IMR-90 (cell line): ENCODE data around the gene ADAP1. TPM values are rescaled to one million over a fixed set of nuclear protein-coding genes. Genes with fewer than 3 reads are reported as not detected.

Experiments used
- ATAC-seq: fragments of 200-7000 bp; cut with Tn5 transposase; 2 replicates; pipeline ENCODE4 v1.9.1; 2020; ENCODE audit warnings: low read depth, mild to moderate bottlenecking, moderate library complexity
- BruUV-seq: library from RNA; stranded (reverse); fragments of 400-500 nt; replicated peaks from 2 replicates; lab custom pipeline; 2021; lab: Mats Ljungman, UMichigan
- CTCF ChIA-PET: fragments of 300-600 bp; formaldehyde crosslinking; extraction: SDS; loops from one replicate; lab custom pipeline; 2021; ENCODE audit warnings: antibody characterized with exemption; lab: Yijun Ruan, JAX
- POLR2A ChIA-PET: fragments of 300-600 bp; sonication (Branson Sonifier 250); formaldehyde crosslinking; loops from one replicate; lab custom pipeline; 2022; ENCODE audit warnings: antibody characterized with exemption; ENCODE audit not compliant: unreplicated experiment; lab: Charles Lee
- DNase-seq: peaks from one replicate; pipeline ENCODE4 v3.0.0; 2013
- H2AFZ ChIP-seq: replicated peaks from 2 replicates; pipeline ENCODE3; 2013; ENCODE audit warnings: low read length, mild to moderate bottlenecking; ENCODE audit not compliant: poor library complexity
- H2AK5ac ChIP-seq: 2 replicates; pipeline ENCODE4 v1.6.1; 2013; ENCODE audit warnings: low read depth, low read length, inconsistent platforms
- H2AK9ac ChIP-seq: replicated peaks from 2 replicates; pipeline ENCODE3; 2013; ENCODE audit warnings: mild to moderate bottlenecking, low read depth, low read length, moderate library complexity; ENCODE audit not compliant: poor library complexity
- H2BK120ac ChIP-seq: 2 replicates; pipeline ENCODE4 v1.6.1; 2013; ENCODE audit warnings: low read depth, low read length, inconsistent platforms
- H2BK15ac ChIP-seq: 3 replicates; pipeline ENCODE4 v1.6.1; 2013; ENCODE audit warnings: low read depth, low read length, inconsistent platforms
- H2BK20ac ChIP-seq: 2 replicates; pipeline ENCODE4 v1.6.1; 2013; ENCODE audit warnings: low read depth, mild to moderate bottlenecking, inconsistent platforms, low read length, moderate library complexity
- H2BK5ac ChIP-seq: 2 replicates; pipeline ENCODE4 v1.6.1; 2013; ENCODE audit warnings: mild to moderate bottlenecking, low read depth, low read length, inconsistent platforms; ENCODE audit not compliant: poor library complexity, severe bottlenecking
- H3K14ac ChIP-seq: replicated peaks from 2 replicates; pipeline ENCODE4 v1.6.1; 2013; ENCODE audit warnings: low read depth, low read length, inconsistent platforms
- H3K18ac ChIP-seq: 2 replicates; pipeline ENCODE4 v1.6.1; 2013; ENCODE audit warnings: low read depth, low read length, control low read depth
- H3K23ac ChIP-seq: 2 replicates; pipeline ENCODE4 v1.6.1; 2013; ENCODE audit warnings: low read depth, low read length, inconsistent platforms
- H3K27ac ChIP-seq: 2 replicates; pipeline ENCODE4 v1.5.1; 2013; ENCODE audit warnings: mild to moderate bottlenecking, control low read depth, low read length; ENCODE audit not compliant: insufficient read depth
- H3K27me3 ChIP-seq: 2 replicates; pipeline ENCODE4 v1.6.1; 2013; ENCODE audit warnings: low read length; ENCODE audit not compliant: control insufficient read depth, insufficient read depth
- H3K36me3 ChIP-seq: 2 replicates; pipeline ENCODE4 v1.6.1; 2013; ENCODE audit warnings: low read length, mixed read lengths; ENCODE audit not compliant: control insufficient read depth, insufficient read depth
- H3K4ac ChIP-seq: 2 replicates; pipeline ENCODE4 v1.6.1; 2013; ENCODE audit warnings: low read depth, low read length, inconsistent platforms
- H3K4me1 ChIP-seq: 2 replicates; pipeline ENCODE4 v1.6.1; 2013; ENCODE audit warnings: low read length, mixed read lengths; ENCODE audit not compliant: control insufficient read depth, insufficient read depth
- H3K4me2 ChIP-seq: 2 replicates; pipeline ENCODE4 v1.6.1; 2013; ENCODE audit warnings: low read depth, mild to moderate bottlenecking, control low read depth, low read length, moderate library complexity
- H3K4me3 ChIP-seq: 2 replicates; pipeline ENCODE4 v1.5.1; 2013; ENCODE audit warnings: low read depth, mild to moderate bottlenecking, control low read depth, low read length, moderate library complexity; ENCODE audit not compliant: insufficient read depth
- H3K56ac ChIP-seq: 2 replicates; pipeline ENCODE4 v1.6.1; 2013; ENCODE audit warnings: low read length, inconsistent platforms; ENCODE audit not compliant: insufficient read depth; ENCODE audit errors: extremely low read depth
- H3K79me1 ChIP-seq, 2 experiments: 2 replicates each; pipeline ENCODE4 v1.6.1; 2013; ENCODE audit warnings: low read length in 2 of 2, inconsistent platforms in 1 of 2, low read depth in 1 of 2
- H3K9ac ChIP-seq: 2 replicates; pipeline ENCODE4 v1.6.1; 2013; ENCODE audit warnings: low read depth, low read length, control low read depth
- H3K9me1 ChIP-seq: 2 replicates; pipeline ENCODE4 v1.6.1; 2013; ENCODE audit warnings: low read length, inconsistent platforms; ENCODE audit not compliant: insufficient read depth
- H3K9me3 ChIP-seq: 2 replicates; pipeline ENCODE4 v1.6.1; 2013; ENCODE audit warnings: low read length; ENCODE audit not compliant: control insufficient read depth, insufficient read depth
- H4K20me1 ChIP-seq: 2 replicates; pipeline ENCODE4 v1.6.1; 2013; ENCODE audit warnings: low read length, inconsistent platforms; ENCODE audit not compliant: insufficient read depth
- H4K5ac ChIP-seq: 2 replicates; pipeline ENCODE4 v1.6.1; 2013; ENCODE audit warnings: mild to moderate bottlenecking, low read depth, low read length, control low read depth
- H4K8ac ChIP-seq, 2 experiments: 2 replicates each; pipeline ENCODE4 v1.6.1; 2013; ENCODE audit warnings: low read depth in 2 of 2, low read length in 2 of 2, control low read depth in 1 of 2, inconsistent platforms in 1 of 2
- H4K91ac ChIP-seq: 2 replicates; pipeline ENCODE4 v1.6.1; 2013; ENCODE audit warnings: low read depth, low read length, inconsistent platforms; ENCODE audit not compliant: insufficient read depth
- BHLHE40 ChIP-seq: fragments of 150-350 bp; IDR thresholded peaks from 2 replicates; pipeline ENCODE4 v1.6.1; 2016; ENCODE audit warnings: mild to moderate bottlenecking, low read depth, low read length
- CEBPB ChIP-seq: IDR thresholded peaks from 2 replicates; pipeline ENCODE4 v1.6.1; 2012; ENCODE audit warnings: low read depth, low read length, improper control_type of control experiment
- CTCF ChIP-seq: conservative IDR thresholded peaks from 2 replicates; pipeline ENCODE4 v1.5.1; 2012; ENCODE audit warnings: mild to moderate bottlenecking, low read depth, low read length, improper control_type of control experiment
- NFE2L2 ChIP-seq: fragments of 150-350 bp; IDR thresholded peaks from 2 replicates; pipeline ENCODE4 v1.6.1; 2016; ENCODE audit warnings: low read depth, mild to moderate bottlenecking, low read length
- RAD21 ChIP-seq: IDR thresholded peaks from 2 replicates; pipeline ENCODE4 v1.6.1; 2012; ENCODE audit warnings: low read length, improper control_type of control experiment
- RCOR1 ChIP-seq: IDR thresholded peaks from 2 replicates; pipeline ENCODE4 v1.6.1; 2012; ENCODE audit warnings: mild to moderate bottlenecking, low read length, improper control_type of control experiment; ENCODE audit not compliant: insufficient replicate concordance
- WGBS, 2 experiments: methylation state at CpG; one replicate each; pipeline versions ENCODE4 v1.1.5 to v1.1.7; 2013; ENCODE audit warnings: missing lambda C conversion rate in 2 of 2; ENCODE audit not compliant: insufficient read length in 1 of 2; ENCODE audit errors: extremely low coverage in 2 of 2; 5-methylcytosine and 5-hydroxymethylcytosine counted together
- dilution Hi-C: fragments of 300-500 bp; cut with HindIII; formaldehyde crosslinking; loops from one replicate; pipeline ENCODE4 v1.14.3; 2018; ENCODE audit warnings: low sequenced_read_pairs; ENCODE audit not compliant: unreplicated experiment
- in situ Hi-C: fragments of 300-500 bp; cut with MboI; formaldehyde crosslinking; loops from 3 replicates; pipeline ENCODE4 v1.14.3; 2019; ENCODE audit warnings: low sequenced_read_pairs, inconsistent platforms, mixed read lengths
- intact Hi-C: fragments of 100-400 bp; cut with micrococcal nuclease; formaldehyde crosslinking; loops from 2 replicates; pipeline ENCODE4 v1.10.0; 2022
- polyA plus RNA-seq, 3 experiments: library from polyadenylated mRNA; depleted of rRNA; stranded (reverse); fragments of >200 nt; gene quantifications; 2 replicates each; pipeline ENCODE4 v1.2.3, GENCODE V29; 2012; ENCODE audit warnings: low replicate concordance in 1 of 3
- total RNA-seq: library from RNA; depleted of rRNA; stranded (reverse); fragments of >200 nt; gene quantifications from 2 replicates; pipeline ENCODE4 v1.2.3, GENCODE V29; 2012

Gene ADAP1
- total and polyA plus RNA-seq, 2 of the 4 experiments (the other 2 are of a cell fraction): 1.4 to 2.0 TPM

- Histone ChIP-seq H2AFZ (no peak overlapping the region), H3K9ac (no peak overlapping the region), H2BK5ac (no peak overlapping the region), H3K79me1 (no peaks in the 10 kb centered on the region), H3K4me3 (no peak overlapping the region), H4K5ac (no peak overlapping the region), H3K4me1 (no peaks in the 10 kb centered on the region), H2AK5ac (no peak overlapping the region), H3K27me3 (no peaks in the 10 kb centered on the region), H3K18ac (no peak overlapping the region), H3K9me3 (no peaks in the 10 kb centered on the region), H4K91ac (no peak overlapping the region), H3K14ac (no peak overlapping the region), H3K56ac (no peak overlapping the region), H2BK15ac (no peak overlapping the region), H3K36me3 (no peaks in the 10 kb centered on the region), H3K27ac (no peak overlapping the region), H3K23ac (no peak overlapping the region), H2BK120ac (no peak overlapping the region), H3K4me2 (no peak overlapping the region), H2AK9ac (no peak overlapping the region), H4K20me1 (no peaks in the 10 kb centered on the region), H4K8ac (no peak overlapping the region), H3K4ac (no peak overlapping the region), H3K9me1 (no peaks in the 10 kb centered on the region), H2BK20ac (no peak overlapping the region)
- intact Hi-C loops (no loop called here), in situ Hi-C loops (no loop called here), dilution Hi-C loops (no loop called here)
- TF ChIP-seq BHLHE40 (no peak), RCOR1 (no peak), NFE2L2 (no peak), CTCF (no peak), RAD21 (no peak), CEBPB (no peak)
- WGBS, 2 experiments: 88% methylated on average over 29 of the region's 43 CpGs; no CpG with 5 or more reads in 1 of the 2 experiments
- no peak for ATAC-seq
- BruUV-seq: no TSS peak
- no peak for DNase-seq
- ChIA-PET CTCF (interaction anchor here (0.6 kb wide), 1 partner anchor 15 kb away, joined by 3 read pairs; no protein-coding TSS in a partner anchor), POLR2A (interaction anchor here (0.6 kb wide), 1 partner anchor 75 kb away, joined by 10 read pairs; no protein-coding TSS in a partner anchor)
Measured at GRCh38 chr7:915291-916218, 38.9 kb downstream of the ADAP1 start.
